Keratinocyte (primary cell): ENCODE measurements around the gene CDK14. TPM values are rescaled to one million over a fixed set of nuclear protein-coding genes. Genes with fewer than 3 reads are reported as not detected.
"Not testable (repeated sequence)": the region's sequence is repeated elsewhere in the genome, so short reads cannot be mapped to it uniquely, and the experiment has no call there.

ENCODE experiments used
- DNase-seq: peaks from one replicate; pipeline ENCODE4 v3.0.0-alpha.2; 2011; ENCODE audit warnings: low read depth, missing footprints, low spot score
- FAIRE-seq: peaks from 2 replicates; lab custom pipeline; 2011; peaks lifted over from hg19 to GRCh38; lab: Jason Lieb, UNC
- H2AFZ ChIP-seq: 2 replicates; pipeline ENCODE4 v1.6.0; 2012; ENCODE audit warnings: low read length, control low read depth, inconsistent platforms; ENCODE audit not compliant: control insufficient read depth
- H3K27ac ChIP-seq: 2 replicates; pipeline ENCODE4 v1.5.1; 2011; ENCODE audit warnings: low read length; ENCODE audit not compliant: control insufficient read depth, insufficient read depth
- H3K27me3 ChIP-seq: 3 replicates; pipeline ENCODE4 v1.6.0; 2011; ENCODE audit warnings: low read length; ENCODE audit not compliant: control insufficient read depth, insufficient read depth; ENCODE audit errors: extremely low read depth
- H3K36me3 ChIP-seq, 2 experiments: 2 replicates in 1 of 2; 3 replicates in 1 of 2; pipeline ENCODE4 v1.5.1; 2011; ENCODE audit warnings: low read length in 2 of 2, mild to moderate bottlenecking in 1 of 2; ENCODE audit not compliant: control insufficient read depth in 2 of 2, insufficient read depth in 2 of 2; ENCODE audit errors: extremely low read depth in 1 of 2
- H3K4me1 ChIP-seq: 3 replicates; pipeline ENCODE4 v1.5.1; 2011; ENCODE audit warnings: low read length; ENCODE audit not compliant: control insufficient read depth, insufficient read depth; ENCODE audit errors: extremely low read depth
- H3K4me2 ChIP-seq: 3 replicates; pipeline ENCODE4 v1.6.0; 2011; ENCODE audit warnings: low read depth, low read length; ENCODE audit not compliant: control insufficient read depth, insufficient read depth; ENCODE audit errors: extremely low read depth
- H3K4me3 ChIP-seq, 3 experiments: fragments of 200-600 bp in 1 of 3; sonication (generic) in 1 of 3; 2 replicates in 2 of 3; 3 replicates in 1 of 3; pipeline ENCODE4 v1.5.1; 2011 to 2016; ENCODE audit warnings: low read length in 3 of 3, mild to moderate bottlenecking in 3 of 3, control low read depth in 2 of 3, inconsistent platforms in 1 of 3, low read depth in 1 of 3, mixed read lengths in 1 of 3, mixed run types in 1 of 3, moderate library complexity in 1 of 3; ENCODE audit not compliant: control insufficient read depth in 2 of 3, insufficient read depth in 2 of 3; ENCODE audit errors: extremely low read depth in 1 of 3
- H3K79me2 ChIP-seq: 2 replicates; pipeline ENCODE4 v1.6.0; 2012; ENCODE audit warnings: low read length; ENCODE audit not compliant: control insufficient read depth, insufficient read depth
- H3K9ac ChIP-seq: 3 replicates; pipeline ENCODE4 v1.6.0; 2011; ENCODE audit warnings: low read length; ENCODE audit not compliant: control insufficient read depth, insufficient read depth; ENCODE audit errors: extremely low read depth
- H3K9me1 ChIP-seq: 3 replicates; pipeline ENCODE4 v1.6.0; 2011; ENCODE audit warnings: low read length; ENCODE audit not compliant: control insufficient read depth, insufficient read depth; ENCODE audit errors: extremely low read depth
- H3K9me3 ChIP-seq: 2 replicates; pipeline ENCODE4 v1.5.1; 2012; ENCODE audit warnings: low read depth, low read length; ENCODE audit not compliant: control insufficient read depth
- H4K20me1 ChIP-seq: 3 replicates; pipeline ENCODE4 v1.6.0; 2011; ENCODE audit warnings: low read length; ENCODE audit not compliant: control insufficient read depth, insufficient read depth; ENCODE audit errors: extremely low read depth
- CTCF ChIP-seq, 3 experiments: IDR thresholded peaks in 1 of 3; conservative IDR thresholded peaks in 1 of 3; optimal IDR thresholded peaks in 1 of 3; 2 replicates in 2 of 3; 3 replicates in 1 of 3; pipeline versions ENCODE3 to v1.5.1; 2011; ENCODE audit warnings: low read length in 3 of 3, mild to moderate bottlenecking in 3 of 3, moderate library complexity in 2 of 3, control low read depth in 1 of 3, inconsistent platforms in 1 of 3; ENCODE audit not compliant: insufficient read depth in 2 of 3; ENCODE audit errors: extremely low read depth in 1 of 3
- EZH2 ChIP-seq: IDR thresholded peaks from one replicate; pipeline ENCODE4 v1.6.1; 2012; ENCODE audit warnings: inconsistent platforms, mild to moderate bottlenecking, low read length, moderate library complexity
- dilution Hi-C: fragments of 300-500 bp; cut with MboI; formaldehyde crosslinking; loops from one replicate; pipeline ENCODE4 v1.7.0; 2020; ENCODE audit warnings: low sequenced_read_pairs; ENCODE audit not compliant: extremely low pct_ligation_motif_present
- polyA plus RNA-seq, 5 experiments: library from polyadenylated mRNA; depleted of rRNA in 3 of 5; stranded (reverse) in 3 of 5; stranded (forward) in 1 of 5; unstranded in 1 of 5; fragments of >200 nt; gene quantifications; 1 replicate in 1 of 5; 2 replicates in 3 of 5; 3 replicates in 1 of 5; pipeline versions ENCODE4 v1.2.1 to v1.2.3, GENCODE V29; 2011 to 2012; ENCODE audit warnings: missing spikeins in 2 of 5, low read depth in 1 of 5, low replicate concordance in 1 of 5

Gene CDK14
- polyA plus RNA-seq, 1 donor (not counting 4 experiments of a cell fraction or from before 2014, with no cell fraction given), result 4.0 TPM

DNA sequence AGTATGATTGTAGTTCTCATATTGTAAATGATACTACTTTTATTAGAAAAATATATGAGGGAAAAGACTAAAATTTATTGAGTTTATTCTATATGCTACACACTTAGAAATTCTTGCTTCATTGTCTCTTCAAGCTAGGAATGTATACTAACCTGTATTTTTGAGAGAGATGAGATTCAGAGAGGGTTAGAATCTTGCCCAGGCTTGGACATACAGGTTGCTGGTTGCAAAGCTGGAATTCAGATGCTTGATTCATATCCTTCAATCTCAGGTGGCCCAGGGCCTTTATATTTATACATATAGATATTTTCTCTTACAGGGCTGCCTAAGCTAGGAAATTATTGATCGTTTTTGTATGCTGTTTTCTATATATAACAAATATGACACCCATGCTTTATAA lies 324.2 kb downstream of the CDK14 start:
- FAIRE-seq, result no peak
- no peak for DNase-seq
- H3K4me1 ChIP-seq, result no peaks in the 10 kb centered on the region
- no peak overlapping the region for H3K4me2 ChIP-seq
- no peaks in the 10 kb centered on the region for H3K9me1 ChIP-seq
- no peak overlapping the region for H3K4me3 ChIP-seq
- H3K27ac ChIP-seq, result no peak overlapping the region
- H3K9ac ChIP-seq, result no peak overlapping the region
- dilution Hi-C loops, result no loop called here
- H3K9me3 ChIP-seq, result no peaks in the 10 kb centered on the region
- H2AFZ ChIP-seq, result no peak overlapping the region
- no peaks in the 10 kb centered on the region for H3K79me2 ChIP-seq
- no peaks in the 10 kb centered on the region for H3K27me3 ChIP-seq
- H3K36me3 ChIP-seq, result no peaks in the 10 kb centered on the region
- TF ChIP-seq CTCF (optimal IDR thresholded peaks at IDR 0.05 in 1 of 3, IDR thresholded peaks at IDR 0.05 in 1 of 3, conservative IDR thresholded peaks at IDR 0.05 in 1 of 3; ENCODE audit: extremely low read depth in 1 of 3, insufficient read depth in 2 of 3, low read length in 3 of 3) (no peak), EZH2 (no peak)
- no peaks in the 10 kb centered on the region for H4K20me1 ChIP-seq

DNA sequence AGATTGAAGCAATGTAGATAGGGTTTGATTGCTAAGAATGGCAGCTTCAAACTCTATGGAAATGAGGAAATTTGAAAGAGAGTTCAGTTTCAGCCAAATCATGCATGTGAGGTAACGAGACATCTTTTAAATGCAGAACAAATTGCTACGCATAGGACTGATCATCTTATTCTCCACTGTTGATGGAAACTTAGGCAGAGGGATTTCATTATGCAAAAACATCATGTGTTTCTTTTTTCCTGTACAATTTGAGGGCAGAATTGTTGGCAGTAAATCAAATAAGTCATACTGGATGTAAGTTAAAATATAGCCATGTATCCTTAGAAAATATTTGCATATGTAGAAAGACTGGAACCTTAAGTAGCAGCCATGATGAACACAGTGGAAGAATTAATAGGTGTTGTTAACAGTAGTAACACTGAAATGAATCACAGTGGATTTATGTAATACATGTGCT lies 327.4 kb downstream of the CDK14 start:
- TF ChIP-seq EZH2, result no peak
- TF ChIP-seq CTCF (optimal IDR thresholded peaks at IDR 0.05 in 1 of 3, IDR thresholded peaks at IDR 0.05 in 1 of 3, conservative IDR thresholded peaks at IDR 0.05 in 1 of 3; ENCODE audit: extremely low read depth in 1 of 3, insufficient read depth in 2 of 3, low read length in 3 of 3), result no peak
- no peaks in the 10 kb centered on the region for H3K4me1 ChIP-seq
- H3K9me1 ChIP-seq, result no peaks in the 10 kb centered on the region
- DNase-seq, result no peak
- H3K36me3 ChIP-seq, result no peaks in the 10 kb centered on the region
- no peak overlapping the region for H2AFZ ChIP-seq
- dilution Hi-C loops, result no loop called here
- no peak for FAIRE-seq
- no peaks in the 10 kb centered on the region for H3K9me3 ChIP-seq
- no peak overlapping the region for H3K4me2 ChIP-seq
- H3K79me2 ChIP-seq, result no peaks in the 10 kb centered on the region
- no peaks in the 10 kb centered on the region for H3K27me3 ChIP-seq
- no peak overlapping the region for H3K9ac ChIP-seq
- H3K4me3 ChIP-seq, result no peak overlapping the region
- H3K27ac ChIP-seq, result no peak overlapping the region
- H4K20me1 ChIP-seq, result no peaks in the 10 kb centered on the region

DNA sequence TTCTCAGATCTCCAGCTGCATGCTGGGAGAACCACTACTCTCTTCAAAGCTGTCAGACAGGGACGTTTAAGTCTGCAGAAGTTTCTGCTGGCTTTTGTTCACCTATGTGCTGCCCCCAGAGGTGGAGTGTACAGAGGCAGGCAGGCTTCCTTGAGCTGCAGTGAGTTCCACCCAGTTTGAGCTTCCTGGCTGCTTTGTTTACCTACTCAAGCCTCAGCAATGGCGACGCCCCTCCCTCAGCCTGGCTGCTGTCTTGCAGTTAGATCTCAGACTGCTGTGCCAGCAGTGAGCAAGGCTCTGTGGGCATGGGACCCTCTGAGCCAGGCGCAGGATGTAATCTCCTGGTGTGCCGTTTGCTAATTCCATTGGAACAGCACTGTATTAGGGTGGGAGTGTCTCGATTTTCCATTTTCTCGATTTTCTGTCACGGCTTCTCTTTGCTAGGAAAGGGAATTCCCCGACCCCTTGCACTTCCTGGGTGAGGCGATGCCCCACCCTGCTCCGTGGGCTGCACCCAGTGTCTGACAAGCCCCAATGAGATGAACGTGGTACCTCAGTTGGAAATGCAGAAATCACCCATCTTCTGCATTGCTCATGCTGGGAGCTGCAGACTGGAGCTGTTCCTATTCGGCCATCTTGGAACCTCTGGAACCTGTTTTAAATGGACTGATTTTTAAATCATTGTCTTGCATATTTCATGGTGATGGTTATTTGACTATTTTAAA lies 332.7 kb downstream of the CDK14 start:
- H3K4me3 ChIP-seq, H3K9me1 ChIP-seq, DNase-seq, H3K9ac ChIP-seq, dilution Hi-C loops, H3K79me2 ChIP-seq, H3K36me3 ChIP-seq, H2AFZ ChIP-seq, H3K4me1 ChIP-seq, H3K27me3 ChIP-seq, H3K4me2 ChIP-seq, H3K27ac ChIP-seq, H4K20me1 ChIP-seq, H3K9me3 ChIP-seq, FAIRE-seq: not testable (repeated sequence)
